Tibial artery (tissue), 4 donors: ENCODE measurements around the gene PLET1.

Experiments
- DNase-seq, 2 donors: peaks; one replicate each; pipeline ENCODE4 v3.0.0-alpha.2; 2019
- H3K27ac ChIP-seq, 2 donors: fragments of 200-600 bp; sonication (generic) in 1 of 2; 1 replicate in 1 of 2; 2 replicates in 1 of 2; pipeline ENCODE4 v1.5.1; 2018 to 2019; ENCODE audit warnings: mild to moderate bottlenecking in 1 of 2
- H3K27me3 ChIP-seq, 2 donors: fragments of 200-600 bp; sonication (generic) in 1 of 2; one replicate each; pipeline versions ENCODE4 v1.5.1 to v1.6.0; 2016 to 2019
- H3K36me3 ChIP-seq, 3 donors: fragments of 200-600 bp; sonication (generic) in 2 of 3; one replicate each; pipeline ENCODE4 v1.5.1; 2016 to 2019; ENCODE audit warnings: mild to moderate bottlenecking in 2 of 3
- H3K4me1 ChIP-seq, 4 donors: fragments of 200-600 bp; sonication (generic) in 2 of 4; 1 replicate in 3 of 4; 2 replicates in 1 of 4; pipeline ENCODE4 v1.5.1; 2016 to 2019
- H3K4me3 ChIP-seq, 2 donors: fragments of 200-600 bp; sonication (generic) in 1 of 2; 1 replicate in 1 of 2; 2 replicates in 1 of 2; pipeline ENCODE4 v1.5.1; 2018 to 2019; ENCODE audit warnings: mild to moderate bottlenecking in 2 of 2
- H3K9me3 ChIP-seq, 3 donors: fragments of 200-600 bp; sonication (generic) in 1 of 3; one replicate each; pipeline ENCODE4 v1.5.1; 2016 to 2019
- CTCF ChIP-seq, 2 experiments: fragments of 200-600 bp in 1 of 2; fragments of 450-650 bp in 1 of 2; IDR thresholded peaks; one replicate each; pipeline ENCODE4 v1.5.1; 2017 to 2019; ENCODE audit warnings: antibody characterized with exemption in 2 of 2, mild to moderate bottlenecking in 1 of 2, moderate library complexity in 1 of 2
- intact Hi-C: fragments of 100-400 bp; cut with DNase I; formaldehyde crosslinking; loops from one replicate; pipeline ENCODE4 v1.15.0; 2023; ENCODE audit warnings: low total_unique reads

The PLET1 gene

GRCh38 chr11:112277029-112277428, 16.4 kb upstream of the PLET1 start:
- H3K27me3 ChIP-seq: no peaks in the 10 kb centered on the region
- no peak overlapping the region for H3K4me3 ChIP-seq
- no peak for DNase-seq
- no peaks in the 10 kb centered on the region for H3K9me3 ChIP-seq
- no peaks in the 10 kb centered on the region for H3K36me3 ChIP-seq
- intact Hi-C loops: no loop called here
- TF ChIP-seq CTCF (IDR thresholded peaks at IDR 0.05): no peak
- no peak overlapping the region for H3K27ac ChIP-seq
- peaks cover 0 to 9% (median 0%) of the 10 kb centered on the region in 4 donors for H3K4me1 ChIP-seq

- no peaks in the 10 kb centered on the region for H3K9me3 ChIP-seq
- intact Hi-C loops: no loop called here
- H3K4me3 ChIP-seq: no peak overlapping the region
- H3K27me3 ChIP-seq: no peaks in the 10 kb centered on the region
- no peaks in the 10 kb centered on the region for H3K36me3 ChIP-seq
- no peak for DNase-seq
- no peak overlapping the region for H3K27ac ChIP-seq
- H3K4me1 ChIP-seq: no peaks in the 10 kb centered on the region
- TF ChIP-seq CTCF (IDR thresholded peaks at IDR 0.05): no peak
These were observed 13.5 kb upstream of the PLET1 start for GRCh38 chr11:112274007-112274783.

- no peaks in the 10 kb centered on the region for H3K4me1 ChIP-seq
These were observed 12.4 kb upstream of the PLET1 start for GRCh38 chr11:112273066-112273465.

GRCh38 chr11:112271242-112271641, 10.6 kb upstream of the PLET1 start:
- Histone ChIP-seq H3K4me1 (no peaks in the 10 kb centered on the region), H3K27ac (no peak overlapping the region), H3K27me3 (no peaks in the 10 kb centered on the region), H3K36me3 (no peaks in the 10 kb centered on the region), H3K4me3 (no peak overlapping the region), H3K9me3 (no peaks in the 10 kb centered on the region)
- intact Hi-C loops: no loop called here
- no peak for DNase-seq
- no peak for TF ChIP-seq CTCF (IDR thresholded peaks at IDR 0.05)

More at GRCh38 chr11:112273066-112273465, 12.4 kb upstream of the PLET1 start:
- Histone ChIP-seq H3K9me3 (no peaks in the 10 kb centered on the region), H3K4me3 (no peak overlapping the region), H3K36me3 (no peaks in the 10 kb centered on the region), H3K27ac (no peak overlapping the region), H3K27me3 (no peaks in the 10 kb centered on the region)
- intact Hi-C loops: no loop called here
- DNase-seq: no peak
- TF ChIP-seq CTCF (IDR thresholded peaks at IDR 0.05): no peak

- Histone ChIP-seq H3K36me3 (no peaks in the 10 kb centered on the region), H3K9me3 (no peaks in the 10 kb centered on the region), H3K27ac (no peak overlapping the region), H3K27me3 (no peaks in the 10 kb centered on the region), H3K4me3 (no peak overlapping the region), H3K4me1 (no peaks in the 10 kb centered on the region)
- TF ChIP-seq CTCF (IDR thresholded peaks at IDR 0.05): no peak
- DNase-seq: no peak
- intact Hi-C loops: no loop called here
These were observed 10.0 kb upstream of the PLET1 start for GRCh38 chr11:112270551-112271180.
